Muscle of leg (tissue), 11 donors: ENCODE measurements around the gene CTNNA2. TPM values are rescaled to one million over a fixed set of nuclear protein-coding genes. Genes with fewer than 3 reads are reported as not detected.

ENCODE experiments used
- DNase-seq: peaks from one replicate; pipeline ENCODE4 v3.0.0; 2013
- H3K27ac ChIP-seq: one replicate; pipeline ENCODE4 v1.5.1; 2013; ENCODE audit warnings: mild to moderate bottlenecking, low read length, control low read depth
- H3K27me3 ChIP-seq: one replicate; pipeline ENCODE4 v1.6.1; 2013; ENCODE audit warnings: low read length; ENCODE audit not compliant: control insufficient read depth, insufficient read depth
- H3K36me3 ChIP-seq: one replicate; pipeline ENCODE4 v1.6.1; 2013; ENCODE audit warnings: low read length; ENCODE audit not compliant: control insufficient read depth, insufficient read depth
- H3K4me1 ChIP-seq: one replicate; pipeline ENCODE4 v1.6.1; 2013; ENCODE audit warnings: low read length; ENCODE audit not compliant: control insufficient read depth, insufficient read depth
- H3K4me3 ChIP-seq: one replicate; pipeline ENCODE4 v1.5.1; 2013; ENCODE audit warnings: low read length, control low read depth
- H3K9me3 ChIP-seq: replicated peaks from 2 replicates; pipeline ENCODE4 v1.6.1; 2013; ENCODE audit warnings: low read depth, low read length; ENCODE audit not compliant: control insufficient read depth
- WGBS: methylation state at CpG from one replicate; pipeline ENCODE4 v1.1.5; 2013; ENCODE audit warnings: missing lambda C conversion rate; ENCODE audit not compliant: insufficient coverage; 5-methylcytosine and 5-hydroxymethylcytosine counted together
- polyA plus RNA-seq, 8 donors: library from polyadenylated mRNA; unstranded; fragments of 120-200 nt; gene quantifications; one replicate each; pipeline versions ENCODE4 v1.2.1 to v1.2.3, GENCODE V29; 2013; ENCODE audit warnings: inconsistent platforms in 1 of 8, low replicate concordance in 1 of 8; ENCODE audit not compliant: insufficient read length in 8 of 8, insufficient read depth in 1 of 8
- total RNA-seq: library from RNA; stranded (reverse); fragments of 120-200 nt; gene quantifications from one replicate; pipeline ENCODE4 v1.2.4, GENCODE V29; 2013

The CTNNA2 gene
- total and polyA plus RNA-seq, 9 donors: 0.28 to 1.0 (median 0.69) TPM

GRCh38 chr2:80002568-80003157 lies 489.8 kb downstream of the CTNNA2 start:
- H3K36me3 ChIP-seq: no peaks in the 10 kb centered on the region
- no peaks in the 10 kb centered on the region for H3K27me3 ChIP-seq
- WGBS: 46% methylated on average over 2 of the region's 6 CpGs
- H3K27ac ChIP-seq: no peak overlapping the region
- no peaks in the 10 kb centered on the region for H3K9me3 ChIP-seq
- DNase-seq: no peak
- H3K4me1 ChIP-seq: no peaks in the 10 kb centered on the region
- H3K4me3 ChIP-seq: no peak overlapping the region

- Histone ChIP-seq H3K36me3 (no peaks in the 10 kb centered on the region), H3K27me3 (no peaks in the 10 kb centered on the region), H3K4me1 (no peaks in the 10 kb centered on the region), H3K4me3 (no peak overlapping the region), H3K9me3 (no peaks in the 10 kb centered on the region), H3K27ac (no peak overlapping the region)
- no peak for DNase-seq
- WGBS: 0% methylated on average over 1 of the region's 5 CpGs
Measured at GRCh38 chr2:80007777-80008503, 495.1 kb downstream of the CTNNA2 start.

DNA sequence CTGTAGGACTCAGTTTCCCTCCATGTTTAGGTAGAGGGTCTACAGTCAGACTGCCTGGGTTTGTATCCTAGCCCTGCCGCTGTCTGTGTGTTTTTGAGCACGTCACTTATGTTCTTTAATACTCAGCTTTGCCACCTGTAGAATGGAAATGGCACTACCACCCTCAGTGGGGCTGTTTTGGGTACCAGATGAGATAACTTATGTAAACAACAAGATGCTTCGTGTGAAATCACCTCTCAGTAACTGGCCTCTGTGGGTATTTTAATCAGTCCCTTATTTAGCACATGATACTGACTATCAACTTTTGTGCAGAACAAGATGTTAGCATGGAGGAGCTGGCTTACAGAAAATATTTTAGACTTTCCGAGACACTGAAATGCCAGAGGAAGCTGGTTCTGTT lies 495.7 kb downstream of the CTNNA2 start:
- Histone ChIP-seq H3K9me3 (no peaks in the 10 kb centered on the region), H3K4me1 (no peaks in the 10 kb centered on the region), H3K27me3 (no peaks in the 10 kb centered on the region), H3K4me3 (no peak overlapping the region), H3K27ac (no peak overlapping the region), H3K36me3 (no peaks in the 10 kb centered on the region)
- DNase-seq: no peak
- no CpG with 5 or more reads among the region's 4 CpGs for WGBS

- Histone ChIP-seq H3K27ac (no peak overlapping the region), H3K36me3 (no peaks in the 10 kb centered on the region), H3K27me3 (no peaks in the 10 kb centered on the region), H3K4me1 (no peaks in the 10 kb centered on the region), H3K4me3 (no peak overlapping the region), H3K9me3 (no peaks in the 10 kb centered on the region)
- WGBS: no CpG with 5 or more reads among the region's 3 CpGs
- DNase-seq: no peak
Measured at GRCh38 chr2:80009211-80009610, 496.4 kb downstream of the CTNNA2 start.

DNA sequence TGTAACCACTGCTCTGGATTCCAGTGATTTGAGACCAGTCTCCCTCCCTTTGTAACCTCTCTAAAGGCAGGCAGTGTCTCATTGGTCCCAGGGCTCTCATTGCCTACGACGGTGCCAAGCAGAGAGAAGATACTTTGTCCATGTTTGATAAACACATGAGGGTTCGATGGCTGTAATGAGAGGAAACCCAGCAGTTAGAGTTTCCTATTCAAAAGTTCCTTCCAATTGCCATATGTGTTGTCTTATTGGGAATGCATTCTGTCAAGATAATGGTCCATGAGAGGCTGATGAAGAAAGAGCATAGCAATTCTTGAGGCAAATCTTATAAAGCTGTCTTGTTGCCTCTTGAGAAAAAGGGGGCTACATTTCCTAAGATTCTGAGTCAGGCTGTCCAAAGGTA lies 499.2 kb downstream of the CTNNA2 start:
- H3K4me1 ChIP-seq: no peaks in the 10 kb centered on the region
- H3K27me3 ChIP-seq: no peaks in the 10 kb centered on the region
- H3K27ac ChIP-seq: no peak overlapping the region
- DNase-seq: no peak
- H3K9me3 ChIP-seq: no peaks in the 10 kb centered on the region
- no peak overlapping the region for H3K4me3 ChIP-seq
- no CpG with 5 or more reads among the region's 3 CpGs for WGBS
- no peaks in the 10 kb centered on the region for H3K36me3 ChIP-seq

DNA sequence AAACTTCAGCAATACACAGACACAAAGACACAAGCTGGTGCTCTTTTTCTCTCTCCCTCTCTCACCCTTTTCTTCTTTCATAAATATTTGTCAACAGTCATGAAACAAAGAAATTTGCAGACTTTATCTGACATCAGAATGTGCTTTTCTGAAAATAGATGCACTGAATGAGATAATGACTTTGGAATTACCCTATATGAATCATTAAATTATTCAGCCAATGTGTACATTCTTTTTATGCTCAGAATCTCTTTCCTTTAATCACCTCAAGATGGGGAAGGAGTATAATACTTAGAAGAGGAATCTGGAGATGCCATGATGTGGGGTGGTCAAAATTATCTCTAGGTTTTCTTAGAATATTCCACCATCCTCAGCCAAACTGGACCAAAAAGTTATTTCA lies 501.8 kb downstream of the CTNNA2 start:
- DNase-seq: no peak
- H3K4me3 ChIP-seq: no peak overlapping the region
- no peaks in the 10 kb centered on the region for H3K27me3 ChIP-seq
- no peaks in the 10 kb centered on the region for H3K4me1 ChIP-seq
- H3K9me3 ChIP-seq: no peaks in the 10 kb centered on the region
- H3K27ac ChIP-seq: no peak overlapping the region
- no peaks in the 10 kb centered on the region for H3K36me3 ChIP-seq

GRCh38 chr2:80016171-80016570 lies 503.3 kb downstream of the CTNNA2 start:
- Histone ChIP-seq H3K27ac (no peak overlapping the region), H3K9me3 (no peaks in the 10 kb centered on the region), H3K4me1 (no peaks in the 10 kb centered on the region), H3K4me3 (no peak overlapping the region), H3K27me3 (no peaks in the 10 kb centered on the region), H3K36me3 (no peaks in the 10 kb centered on the region)
- 83% methylated on average over 4 of the region's 5 CpGs for WGBS
- no peak for DNase-seq

DNA sequence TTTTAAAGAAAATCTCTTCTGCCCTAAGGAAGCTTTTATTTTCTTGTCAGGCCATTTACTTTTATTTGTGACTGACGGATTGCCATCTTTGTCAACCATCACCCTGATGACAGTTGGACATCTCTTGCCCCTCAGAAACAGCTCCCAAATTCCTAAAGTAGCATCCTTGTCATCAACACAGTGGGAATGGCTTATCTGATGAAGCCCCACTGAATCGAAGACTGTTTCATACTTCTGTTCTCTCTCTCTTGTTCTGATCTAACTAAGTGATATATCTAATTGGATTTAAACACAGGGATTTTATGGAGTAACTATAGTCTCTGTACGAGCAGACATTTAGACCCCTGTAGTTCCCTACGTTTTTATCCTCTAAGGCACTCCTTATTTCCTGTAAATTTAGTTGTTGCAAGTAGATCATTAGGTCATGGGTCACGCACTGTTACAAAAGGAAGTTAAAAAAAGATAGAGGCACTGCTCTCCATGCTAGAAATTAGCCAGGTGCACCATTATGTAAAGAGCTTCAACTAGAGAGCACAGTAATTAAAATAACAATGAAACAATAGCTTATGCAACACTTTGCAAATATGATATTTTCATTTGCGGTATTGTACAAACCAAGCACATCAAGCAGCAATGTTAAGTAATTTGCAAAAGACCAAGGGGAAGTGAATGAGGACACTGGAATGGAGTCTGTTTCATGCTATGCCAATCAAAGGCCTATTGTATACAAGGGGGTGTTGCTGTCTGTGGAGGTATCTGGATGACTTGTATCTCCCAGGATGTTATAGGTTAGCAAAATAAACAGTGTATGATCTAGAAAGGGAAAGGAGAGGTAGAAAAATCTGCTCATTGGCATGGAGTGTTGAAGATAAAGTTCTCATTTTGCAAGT lies 507.0 kb downstream of the CTNNA2 start:
- WGBS: 78% methylated on average over 1 of the region's 6 CpGs

DNA sequence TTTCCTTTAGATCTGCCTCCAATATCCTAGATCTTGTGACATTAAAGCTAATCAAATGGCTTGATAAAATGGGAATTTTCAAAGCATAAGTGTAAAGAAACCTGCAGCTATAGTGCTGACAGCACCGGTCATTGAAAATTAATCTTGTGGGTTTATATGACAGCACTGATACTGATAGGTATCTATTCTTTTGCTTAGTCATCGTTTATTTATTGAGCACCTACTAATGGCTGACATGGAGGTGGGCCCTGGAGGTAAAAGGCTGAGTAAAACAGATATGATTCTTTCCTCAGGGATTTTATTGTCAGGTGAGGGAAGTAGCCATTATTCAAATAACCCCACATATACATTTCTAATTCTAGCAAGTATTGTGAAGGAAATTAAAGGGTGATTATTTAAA lies 509.2 kb downstream of the CTNNA2 start:
- H3K4me3 ChIP-seq: no peak overlapping the region
- no peak overlapping the region for H3K27ac ChIP-seq
- no peaks in the 10 kb centered on the region for H3K36me3 ChIP-seq
- no CpG with 5 or more reads among the region's 2 CpGs for WGBS
- no peaks in the 10 kb centered on the region for H3K9me3 ChIP-seq
- H3K27me3 ChIP-seq: no peaks in the 10 kb centered on the region
- no peaks in the 10 kb centered on the region for H3K4me1 ChIP-seq
- no peak for DNase-seq

More for the DNA sequence above, 507.0 kb downstream of the CTNNA2 start:
- DNase-seq: no peak
- Histone ChIP-seq H3K9me3 (no peaks in the 10 kb centered on the region), H3K36me3 (no peaks in the 10 kb centered on the region), H3K4me3 (no peak overlapping the region), H3K27me3 (no peaks in the 10 kb centered on the region), H3K4me1 (no peaks in the 10 kb centered on the region), H3K27ac (no peak overlapping the region)

DNA sequence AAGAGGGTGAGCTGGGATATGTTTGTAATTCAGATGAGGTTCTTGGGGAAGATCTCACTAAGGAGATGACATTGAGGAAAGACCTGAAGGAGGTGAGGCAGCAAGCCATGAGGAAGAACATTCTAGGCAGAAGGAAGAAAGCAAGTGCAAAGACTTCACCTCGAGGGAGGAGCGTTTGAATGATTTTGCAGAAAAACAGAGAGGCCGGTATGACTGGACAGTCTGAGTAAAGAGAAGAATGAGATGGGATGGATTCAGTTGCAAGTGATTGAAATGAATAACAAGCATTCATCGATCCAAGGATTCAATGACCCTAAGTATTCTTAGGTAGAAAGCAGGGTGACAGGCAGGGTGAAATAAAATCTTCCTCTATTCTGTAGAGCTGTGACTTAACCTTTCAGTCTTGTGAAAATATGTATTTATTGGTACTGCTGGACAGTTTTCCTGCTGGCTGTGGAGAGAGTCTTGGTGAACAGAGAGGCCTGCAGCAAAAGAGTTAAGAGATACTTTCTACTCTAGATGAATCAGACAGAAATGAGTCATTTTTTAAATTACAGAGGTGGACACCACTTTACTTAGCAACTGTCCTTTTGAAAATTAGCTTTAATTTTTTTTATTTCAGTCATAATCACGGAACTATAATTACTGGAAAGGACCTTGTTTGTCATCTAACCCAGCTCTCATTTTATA lies 513.3 kb downstream of the CTNNA2 start:
- no peaks in the 10 kb centered on the region for H3K27me3 ChIP-seq
- WGBS: 64% methylated on average over 3 of the region's 5 CpGs

More for the DNA sequence above, 513.3 kb downstream of the CTNNA2 start:
- no peak overlapping the region for H3K27ac ChIP-seq
- no peaks in the 10 kb centered on the region for H3K9me3 ChIP-seq
- H3K4me1 ChIP-seq: no peaks in the 10 kb centered on the region
- no peak for DNase-seq
- no peaks in the 10 kb centered on the region for H3K36me3 ChIP-seq
- no peak overlapping the region for H3K4me3 ChIP-seq
